HG03039 (cell line): ENCODE results near the gene ASH1L.
"Not testable (repeated sequence)": the region's sequence is repeated elsewhere in the genome, so short reads cannot be mapped to it uniquely, and the experiment has no call there.

Experiments used
- ATAC-seq: cut with Tn5 transposase; IDR thresholded peaks from one replicate; pipeline ENCODE4 v1.9.1; 2021; ENCODE audit warnings: mild to moderate bottlenecking, moderate library complexity; ENCODE audit not compliant: unreplicated experiment

ASH1L gene

GRCh38 chr1:155313261-155313660 lies 249.3 kb downstream of the ASH1L start:
- no peak for ATAC-seq

GRCh38 chr1:155309423-155310021 lies 253.1 kb downstream of the ASH1L start:
- ATAC-seq: no peak

GRCh38 chr1:155308493-155309422 lies 253.8 kb downstream of the ASH1L start, which contains the start of gene FDPS:
Gene FDPS (plus strand): TSS chr1:155308866. CDS start chr1:155309790, 924 bp downstream.
- ATAC-seq: peak; percentile 92

GRCh38 chr1:155307247-155307740 lies 255.3 kb downstream of the ASH1L start:
- no peak for ATAC-seq

- no peak for ATAC-seq
These were observed 256.7 kb downstream of the ASH1L start for GRCh38 chr1:155305881-155306391.

GRCh38 chr1:155304558-155305063 lies 258.0 kb downstream of the ASH1L start:
- ATAC-seq: no peak

GRCh38 chr1:155301342-155301841 lies 261.2 kb downstream of the ASH1L start, which contains the start of gene PKLR:
Gene PKLR (minus strand): TSS chr1:155301438. CDS start chr1:155301395, 43 bp downstream.
- ATAC-seq: no peak

GRCh38 chr1:155300553-155301329 lies 261.9 kb downstream of the ASH1L start:
- no peak for ATAC-seq

- ATAC-seq: no peak
These were observed 262.6 kb downstream of the ASH1L start for GRCh38 chr1:155300024-155300423.

GRCh38 chr1:155297384-155297783 lies 265.2 kb downstream of the ASH1L start:
- no peak for ATAC-seq

- no peak for ATAC-seq
These were observed 265.9 kb downstream of the ASH1L start for GRCh38 chr1:155296661-155297060.

- ATAC-seq: no peak
These were observed 266.7 kb downstream of the ASH1L start for GRCh38 chr1:155295942-155296267.

- ATAC-seq: no peak
These were observed 267.2 kb downstream of the ASH1L start for GRCh38 chr1:155295183-155295941.

GRCh38 chr1:155294520-155295182 lies 268.0 kb downstream of the ASH1L start:
- ATAC-seq: no peak

- no peak for ATAC-seq
These were observed 269.4 kb downstream of the ASH1L start for GRCh38 chr1:155293086-155293749.

GRCh38 chr1:155291006-155291405 lies 271.6 kb downstream of the ASH1L start:
- not testable (repeated sequence) for ATAC-seq

- ATAC-seq: no peak
These were observed 274.5 kb downstream of the ASH1L start for GRCh38 chr1:155287987-155288543.

GRCh38 chr1:155286544-155286943 lies 276.1 kb downstream of the ASH1L start:
- ATAC-seq: no peak
